Hematopoietic multipotent progenitor cell (in vitro differentiated cells): ENCODE data around the gene C1orf141. TPM values are rescaled to one million over a fixed set of nuclear protein-coding genes. Genes with fewer than 3 reads are reported as not detected.
"Not testable (repeated sequence)": the region's sequence is repeated elsewhere in the genome, so short reads cannot be mapped to it uniquely, and the experiment has no call there.

ENCODE experiments used
- DNase-seq, 3 donors: peaks; one replicate each; pipeline ENCODE4 v3.0.0-alpha.2; 2011 to 2015; ENCODE audit warnings: low read depth in 2 of 3, low spot score in 2 of 3
- total RNA-seq: library from RNA; depleted of rRNA; stranded (reverse); fragments of >200 nt; gene quantifications from one replicate; pipeline ENCODE4 v1.2.3, GENCODE V29; 2012

The C1orf141 gene
- total RNA-seq, 1 donor: not detected

GRCh38 chr1:67089685-67090208, 45.0 kb downstream of the C1orf141 start:
- no peak for DNase-seq

- no peak for DNase-seq
Observed at GRCh38 chr1:67088440-67088839, 46.3 kb downstream of the C1orf141 start.

- DNase-seq: no peak
Observed at GRCh38 chr1:67085326-67085725, 49.4 kb downstream of the C1orf141 start.

- DNase-seq: no peak
Observed at GRCh38 chr1:67084765-67085318, 49.9 kb downstream of the C1orf141 start.

GRCh38 chr1:67078291-67078690, 56.5 kb downstream of the C1orf141 start:
- DNase-seq: no peak

GRCh38 chr1:67077593-67077992, 57.2 kb downstream of the C1orf141 start:
- no peak for DNase-seq

GRCh38 chr1:67072749-67073148, 62.0 kb downstream of the C1orf141 start:
- no peak for DNase-seq

GRCh38 chr1:67067655-67068054, 67.1 kb downstream of the C1orf141 start:
- DNase-seq: not testable (repeated sequence)

GRCh38 chr1:67062412-67062811, 72.4 kb downstream of the C1orf141 start:
- DNase-seq: no peak

GRCh38 chr1:67061266-67061665, 73.5 kb downstream of the C1orf141 start:
- no peak for DNase-seq

- DNase-seq: no peak
Observed at GRCh38 chr1:67060811-67061218, 74.0 kb downstream of the C1orf141 start.

GRCh38 chr1:67059346-67059745, 75.4 kb downstream of the C1orf141 start:
- no peak for DNase-seq

GRCh38 chr1:67058761-67059160, 76.0 kb downstream of the C1orf141 start:
- DNase-seq: no peak

- DNase-seq: no peak
Observed at GRCh38 chr1:67058242-67058641, 76.5 kb downstream of the C1orf141 start.

GRCh38 chr1:67053785-67054772, 80.7 kb downstream of the C1orf141 start, which contains the start of gene SLC35D1:
SLC35D1 (minus strand) TSS chr1:67054148; CDS start chr1:67054013, 135 bp downstream.
- peak; percentile 47 to 88 (median 79) for DNase-seq

- no peak for DNase-seq
Observed at GRCh38 chr1:67053535-67053784, 81.3 kb downstream of the C1orf141 start.

GRCh38 chr1:67052741-67053534, 81.8 kb downstream of the C1orf141 start:
- DNase-seq: peak in 1 of 3 donors; percentile 49

- DNase-seq: no peak
Observed at GRCh38 chr1:67051196-67051595, 83.6 kb downstream of the C1orf141 start.

- no peak for DNase-seq
Observed at GRCh38 chr1:67044631-67045270, 90.0 kb downstream of the C1orf141 start.

GRCh38 chr1:67043366-67043765, 91.4 kb downstream of the C1orf141 start:
- DNase-seq: no peak
